ENCODE measurements around the gene DCST1.

DCST1 gene

GRCh38 chr1:155007251-155007828, 26.3 kb upstream of the DCST1 start:
- no peak for DNase-seq

GRCh38 chr1:155008015-155008941, 25.3 kb upstream of the DCST1 start:
- Histone ChIP-seq H3K27me3 (replicated peaks; ENCODE audit: control insufficient read depth, insufficient read depth, low read length, poor library complexity, severe bottlenecking) (no peaks in the 10 kb centered on the region), H3K4me1 (ENCODE audit: control insufficient read depth, insufficient read depth, low read length, poor library complexity, severe bottlenecking) (peaks cover 89% of the 10 kb centered on the region), H3K9me3 (ENCODE audit: control insufficient read depth, low read length) (no peaks in the 10 kb centered on the region), H3K4me3 (ENCODE audit: insufficient read depth, low read depth, low read length, poor library complexity, severe bottlenecking) (peak overlapping the region; percentile 56), H3K27ac (ENCODE audit: insufficient read depth, low read length, poor library complexity, severe bottlenecking) (peak overlapping the region; percentile 77), H3K36me3 (ENCODE audit: control insufficient read depth, insufficient read depth, low read length) (no peaks in the 10 kb centered on the region)
- DNase-seq, result no peak

More at GRCh38 chr1:155007251-155007828, 26.3 kb upstream of the DCST1 start:
- H3K27me3 ChIP-seq (replicated peaks; ENCODE audit: control insufficient read depth, insufficient read depth, low read length, poor library complexity, severe bottlenecking), result no peaks in the 10 kb centered on the region
- H3K4me1 ChIP-seq (ENCODE audit: control insufficient read depth, insufficient read depth, low read length, poor library complexity, severe bottlenecking), result peaks cover 79% of the 10 kb centered on the region
- H3K27ac ChIP-seq (ENCODE audit: insufficient read depth, low read length, poor library complexity, severe bottlenecking), result peak overlapping the region; percentile 77
- H3K9me3 ChIP-seq (ENCODE audit: control insufficient read depth, low read length), result no peaks in the 10 kb centered on the region
- H3K36me3 ChIP-seq (ENCODE audit: control insufficient read depth, insufficient read depth, low read length), result no peaks in the 10 kb centered on the region
- H3K4me3 ChIP-seq (ENCODE audit: insufficient read depth, low read depth, low read length, poor library complexity, severe bottlenecking), result no peak overlapping the region

GRCh38 chr1:155009221-155009711, 24.4 kb upstream of the DCST1 start:
- Histone ChIP-seq H3K36me3 (ENCODE audit: control insufficient read depth, insufficient read depth, low read length) (peaks cover 4% of the 10 kb centered on the region), H3K4me1 (ENCODE audit: control insufficient read depth, insufficient read depth, low read length, poor library complexity, severe bottlenecking) (peaks cover 90% of the 10 kb centered on the region), H3K4me3 (ENCODE audit: insufficient read depth, low read depth, low read length, poor library complexity, severe bottlenecking) (peak overlapping the region; percentile 56), H3K27ac (ENCODE audit: insufficient read depth, low read length, poor library complexity, severe bottlenecking) (peak overlapping the region; percentile 77), H3K9me3 (ENCODE audit: control insufficient read depth, low read length) (no peaks in the 10 kb centered on the region), H3K27me3 (replicated peaks; ENCODE audit: control insufficient read depth, insufficient read depth, low read length, poor library complexity, severe bottlenecking) (no peaks in the 10 kb centered on the region)
- DNase-seq, result no peak

GRCh38 chr1:155009742-155010141, 23.9 kb upstream of the DCST1 start:
- Histone ChIP-seq H3K4me1 (ENCODE audit: control insufficient read depth, insufficient read depth, low read length, poor library complexity, severe bottlenecking) (peaks cover 90% of the 10 kb centered on the region), H3K36me3 (ENCODE audit: control insufficient read depth, insufficient read depth, low read length) (peaks cover 8% of the 10 kb centered on the region), H3K27ac (ENCODE audit: insufficient read depth, low read length, poor library complexity, severe bottlenecking) (peak overlapping the region; percentile 77), H3K4me3 (ENCODE audit: insufficient read depth, low read depth, low read length, poor library complexity, severe bottlenecking) (peak overlapping the region; percentile 56), H3K9me3 (ENCODE audit: control insufficient read depth, low read length) (no peaks in the 10 kb centered on the region), H3K27me3 (replicated peaks; ENCODE audit: control insufficient read depth, insufficient read depth, low read length, poor library complexity, severe bottlenecking) (no peaks in the 10 kb centered on the region)
- no peak for DNase-seq

GRCh38 chr1:155010211-155010918, 23.3 kb upstream of the DCST1 start:
- no peaks in the 10 kb centered on the region for H3K9me3 ChIP-seq (ENCODE audit: control insufficient read depth, low read length)
- no peaks in the 10 kb centered on the region for H3K27me3 ChIP-seq (replicated peaks; ENCODE audit: control insufficient read depth, insufficient read depth, low read length, poor library complexity, severe bottlenecking)
- peaks cover 90% of the 10 kb centered on the region for H3K4me1 ChIP-seq (ENCODE audit: control insufficient read depth, insufficient read depth, low read length, poor library complexity, severe bottlenecking)
- H3K36me3 ChIP-seq (ENCODE audit: control insufficient read depth, insufficient read depth, low read length), result peaks cover 14% of the 10 kb centered on the region
- H3K4me3 ChIP-seq (ENCODE audit: insufficient read depth, low read depth, low read length, poor library complexity, severe bottlenecking), result peak overlapping the region; percentile 56
- peak overlapping the region; percentile 77 for H3K27ac ChIP-seq (ENCODE audit: insufficient read depth, low read length, poor library complexity, severe bottlenecking)
- peak in 1 of 3 donors; percentile 23 for DNase-seq

- no peak for DNase-seq
- no peaks in the 10 kb centered on the region for H3K9me3 ChIP-seq (ENCODE audit: control insufficient read depth, low read length)
Measured at GRCh38 chr1:155011004-155011416, 22.6 kb upstream of the DCST1 start.

GRCh38 chr1:155011437-155012025, 22.1 kb upstream of the DCST1 start:
- Histone ChIP-seq H3K36me3 (ENCODE audit: control insufficient read depth, insufficient read depth, low read length) (peaks cover 20% of the 10 kb centered on the region), H3K4me1 (ENCODE audit: control insufficient read depth, insufficient read depth, low read length, poor library complexity, severe bottlenecking) (peaks cover 90% of the 10 kb centered on the region)

More at GRCh38 chr1:155011004-155011416, 22.6 kb upstream of the DCST1 start:
- peaks cover 90% of the 10 kb centered on the region for H3K4me1 ChIP-seq (ENCODE audit: control insufficient read depth, insufficient read depth, low read length, poor library complexity, severe bottlenecking)
- H3K27me3 ChIP-seq (replicated peaks; ENCODE audit: control insufficient read depth, insufficient read depth, low read length, poor library complexity, severe bottlenecking), result no peaks in the 10 kb centered on the region
- peak overlapping the region; percentile 56 for H3K4me3 ChIP-seq (ENCODE audit: insufficient read depth, low read depth, low read length, poor library complexity, severe bottlenecking)
- peaks cover 20% of the 10 kb centered on the region for H3K36me3 ChIP-seq (ENCODE audit: control insufficient read depth, insufficient read depth, low read length)
- H3K27ac ChIP-seq (ENCODE audit: insufficient read depth, low read length, poor library complexity, severe bottlenecking), result peak overlapping the region; percentile 77

GRCh38 chr1:155012026-155012546, 21.5 kb upstream of the DCST1 start:
- H3K27me3 ChIP-seq (replicated peaks; ENCODE audit: control insufficient read depth, insufficient read depth, low read length, poor library complexity, severe bottlenecking), result no peaks in the 10 kb centered on the region
- no peak for DNase-seq
- H3K9me3 ChIP-seq (ENCODE audit: control insufficient read depth, low read length), result no peaks in the 10 kb centered on the region
- peaks cover 20% of the 10 kb centered on the region for H3K36me3 ChIP-seq (ENCODE audit: control insufficient read depth, insufficient read depth, low read length)
- peak overlapping the region; percentile 77 for H3K27ac ChIP-seq (ENCODE audit: insufficient read depth, low read length, poor library complexity, severe bottlenecking)
- H3K4me3 ChIP-seq (ENCODE audit: insufficient read depth, low read depth, low read length, poor library complexity, severe bottlenecking), result peak overlapping the region; percentile 56
- peaks cover 90% of the 10 kb centered on the region for H3K4me1 ChIP-seq (ENCODE audit: control insufficient read depth, insufficient read depth, low read length, poor library complexity, severe bottlenecking)

More at GRCh38 chr1:155011437-155012025, 22.1 kb upstream of the DCST1 start:
- Histone ChIP-seq H3K27me3 (replicated peaks; ENCODE audit: control insufficient read depth, insufficient read depth, low read length, poor library complexity, severe bottlenecking) (no peaks in the 10 kb centered on the region), H3K4me3 (ENCODE audit: insufficient read depth, low read depth, low read length, poor library complexity, severe bottlenecking) (peak overlapping the region; percentile 56), H3K27ac (ENCODE audit: insufficient read depth, low read length, poor library complexity, severe bottlenecking) (peak overlapping the region; percentile 77), H3K9me3 (ENCODE audit: control insufficient read depth, low read length) (no peaks in the 10 kb centered on the region)
- DNase-seq, result no peak

Measured in effector memory CD4-positive, alpha-beta T cell (primary cell).